Thyroid gland (tissue), 4 donors: ENCODE measurements around the gene ABCG1. TPM values are rescaled to one million over a fixed set of nuclear protein-coding genes. Genes with fewer than 3 reads are reported as not detected.

Experiments
- DNase-seq, 2 donors: peaks; one replicate each; pipeline ENCODE4 v3.0.0-alpha.2; 2019
- H3K27ac ChIP-seq, 3 donors: fragments of 200-600 bp; sonication (generic); 1 replicate in 2 of 3; 2 replicates in 1 of 3; pipeline ENCODE4 v1.5.1; 2016 to 2019; ENCODE audit warnings: mild to moderate bottlenecking in 1 of 3, moderate library complexity in 1 of 3
- H3K27me3 ChIP-seq: fragments of 200-600 bp; sonication (generic); one replicate; pipeline ENCODE4 v1.5.1; 2019
- H3K36me3 ChIP-seq, 2 donors: fragments of 200-600 bp; sonication (generic); one replicate each; pipeline ENCODE4 v1.5.1; 2016 to 2019
- H3K4me1 ChIP-seq, 2 donors: fragments of 200-600 bp; sonication (generic); one replicate each; pipeline ENCODE4 v1.5.1; 2017 to 2019
- H3K4me3 ChIP-seq, 3 donors: fragments of 200-600 bp; sonication (generic); replicated peaks in 1 of 3; 1 replicate in 2 of 3; 2 replicates in 1 of 3; pipeline ENCODE4 v1.5.1; 2016; ENCODE audit warnings: mild to moderate bottlenecking in 1 of 3
- H3K9me3 ChIP-seq: fragments of 200-600 bp; sonication (generic); one replicate; pipeline ENCODE4 v1.5.1; 2017
- POLR2A ChIP-seq, 2 donors: fragments of 450-650 bp; IDR thresholded peaks; one replicate each; pipeline ENCODE4 v1.6.1; 2017; ENCODE audit warnings: antibody characterized with exemption in 2 of 2, mild to moderate bottlenecking in 2 of 2, moderate library complexity in 1 of 2
- WGBS, 2 donors: methylation state at CpG; one replicate each; pipeline ENCODE4 v1.1.5; 2017; 5-methylcytosine and 5-hydroxymethylcytosine counted together
- intact Hi-C: fragments of 100-400 bp; cut with DNase I; formaldehyde crosslinking; loops from one replicate; pipeline ENCODE4 v1.15.1; 2023
- total RNA-seq, 4 donors: library from RNA; depleted of rRNA; stranded (reverse); fragments of >200 nt; gene quantifications; one replicate each; pipeline ENCODE4 v1.2.3, GENCODE V29; 2016
- TF ChIP-seq, protein P1 (sequence below), 6 experiments: fragments of 200-600 bp in 3 of 6; fragments of 450-650 bp in 3 of 6; sonication (generic) in 3 of 6; IDR thresholded peaks; one replicate each; pipeline ENCODE4 v1.5.1; 2016 to 2019; ENCODE audit warnings: antibody characterized with exemption in 6 of 6, mild to moderate bottlenecking in 2 of 6, inconsistent platforms in 1 of 6, moderate library complexity in 1 of 6

ABCG1 gene
- total RNA-seq, 4 donors from 2014 or later = 13.8 to 34.1 (median 18.9) TPM

DNA sequence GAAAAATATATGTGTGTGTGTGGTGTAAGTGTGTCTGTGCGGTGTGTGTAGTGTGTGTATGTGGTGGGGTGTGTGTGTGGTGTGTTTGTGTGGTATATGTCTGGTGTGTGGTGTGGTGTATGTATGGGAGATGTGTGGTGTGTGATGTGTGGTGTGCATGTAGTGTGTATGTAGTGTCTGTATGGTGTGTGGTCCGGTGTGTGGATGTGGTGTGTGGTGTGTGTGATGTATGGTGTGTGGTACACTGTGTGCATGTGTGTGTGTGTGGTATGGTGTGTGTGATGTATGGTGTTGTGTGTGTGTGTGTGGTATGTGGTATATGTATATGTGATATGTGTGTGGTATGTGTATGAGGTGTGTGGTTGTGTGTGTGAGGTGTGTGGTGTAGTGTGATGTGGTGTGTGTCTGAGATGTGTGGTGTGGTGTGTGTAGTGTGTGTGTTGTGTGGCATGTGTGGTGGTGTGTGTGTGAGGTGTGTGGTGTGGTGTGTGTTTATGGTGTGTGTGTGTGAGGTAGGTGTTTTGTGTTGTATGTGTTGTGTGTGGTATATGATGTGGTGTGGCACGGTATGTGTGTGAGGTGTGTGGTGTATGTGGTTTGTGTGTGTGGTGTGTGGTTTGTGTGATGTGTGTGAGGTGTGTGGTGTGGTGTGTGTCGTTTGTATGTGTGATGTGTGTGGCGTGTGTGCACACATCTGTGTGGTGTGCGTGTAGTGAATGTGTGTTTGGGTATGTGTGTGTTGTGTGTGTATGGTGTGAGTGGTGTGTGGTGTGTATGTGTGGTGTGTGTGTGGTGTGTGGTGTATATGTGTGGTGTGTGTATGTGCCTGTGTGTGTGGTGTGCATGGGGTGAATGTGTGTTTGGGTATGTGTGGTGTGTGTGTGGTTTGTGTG lies 35.3 kb upstream of the ABCG1 start:
- no peak for TF ChIP-seq POLR2A (IDR thresholded peaks at IDR 0.05)
- TF ChIP-seq, protein P1, sequence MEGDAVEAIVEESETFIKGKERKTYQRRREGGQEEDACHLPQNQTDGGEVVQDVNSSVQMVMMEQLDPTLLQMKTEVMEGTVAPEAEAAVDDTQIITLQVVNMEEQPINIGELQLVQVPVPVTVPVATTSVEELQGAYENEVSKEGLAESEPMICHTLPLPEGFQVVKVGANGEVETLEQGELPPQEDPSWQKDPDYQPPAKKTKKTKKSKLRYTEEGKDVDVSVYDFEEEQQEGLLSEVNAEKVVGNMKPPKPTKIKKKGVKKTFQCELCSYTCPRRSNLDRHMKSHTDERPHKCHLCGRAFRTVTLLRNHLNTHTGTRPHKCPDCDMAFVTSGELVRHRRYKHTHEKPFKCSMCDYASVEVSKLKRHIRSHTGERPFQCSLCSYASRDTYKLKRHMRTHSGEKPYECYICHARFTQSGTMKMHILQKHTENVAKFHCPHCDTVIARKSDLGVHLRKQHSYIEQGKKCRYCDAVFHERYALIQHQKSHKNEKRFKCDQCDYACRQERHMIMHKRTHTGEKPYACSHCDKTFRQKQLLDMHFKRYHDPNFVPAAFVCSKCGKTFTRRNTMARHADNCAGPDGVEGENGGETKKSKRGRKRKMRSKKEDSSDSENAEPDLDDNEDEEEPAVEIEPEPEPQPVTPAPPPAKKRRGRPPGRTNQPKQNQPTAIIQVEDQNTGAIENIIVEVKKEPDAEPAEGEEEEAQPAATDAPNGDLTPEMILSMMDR (IDR thresholded peaks at IDR 0.05) = no peak
- no peaks in the 10 kb centered on the region for H3K27me3 ChIP-seq
- H3K9me3 ChIP-seq = no peaks in the 10 kb centered on the region
- 88 to 93% methylated on average over 6 of the region's 6 CpGs for WGBS, 2 donors
- H3K4me1 ChIP-seq = peaks cover 0 to 8% of the 10 kb centered on the region in 2 donors
- no peak overlapping the region for H3K27ac ChIP-seq
- no peak overlapping the region for H3K4me3 ChIP-seq
- no peak for DNase-seq
- intact Hi-C loops = no loop called here
- no peaks in the 10 kb centered on the region for H3K36me3 ChIP-seq

DNA sequence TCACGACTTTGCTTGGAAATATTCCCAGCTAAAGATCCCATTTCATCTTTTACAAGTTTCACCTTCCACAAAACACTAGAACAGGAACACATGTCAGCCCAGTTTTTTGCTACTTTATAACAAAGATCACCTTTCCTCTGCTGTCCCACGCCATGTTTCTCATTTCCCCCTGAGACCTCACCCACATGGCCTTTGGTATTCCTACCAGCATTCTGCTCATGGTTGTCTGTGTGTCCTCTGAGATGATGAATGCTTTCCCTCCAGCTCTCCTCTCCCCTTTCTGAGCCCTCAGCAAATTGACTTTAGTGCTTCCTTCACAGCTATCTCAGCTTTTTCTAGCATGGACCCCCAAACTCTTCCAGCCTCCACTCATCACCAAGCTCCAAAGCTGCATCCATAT lies 32.3 kb upstream of the ABCG1 start:
- H3K9me3 ChIP-seq = no peaks in the 10 kb centered on the region
- H3K4me1 ChIP-seq = peaks cover 0 to 10% of the 10 kb centered on the region in 2 donors
- no peak for DNase-seq
- intact Hi-C loops = no loop called here
- 57 to 61% methylated on average over 2 of the region's 2 CpGs for WGBS, 2 donors
- H3K4me3 ChIP-seq = no peak overlapping the region
- H3K27me3 ChIP-seq = no peaks in the 10 kb centered on the region
- H3K36me3 ChIP-seq = no peaks in the 10 kb centered on the region
- TF ChIP-seq POLR2A (IDR thresholded peaks at IDR 0.05) = no peak
- TF ChIP-seq, protein P1 (IDR thresholded peaks at IDR 0.05) = no peak
- no peak overlapping the region for H3K27ac ChIP-seq

DNA sequence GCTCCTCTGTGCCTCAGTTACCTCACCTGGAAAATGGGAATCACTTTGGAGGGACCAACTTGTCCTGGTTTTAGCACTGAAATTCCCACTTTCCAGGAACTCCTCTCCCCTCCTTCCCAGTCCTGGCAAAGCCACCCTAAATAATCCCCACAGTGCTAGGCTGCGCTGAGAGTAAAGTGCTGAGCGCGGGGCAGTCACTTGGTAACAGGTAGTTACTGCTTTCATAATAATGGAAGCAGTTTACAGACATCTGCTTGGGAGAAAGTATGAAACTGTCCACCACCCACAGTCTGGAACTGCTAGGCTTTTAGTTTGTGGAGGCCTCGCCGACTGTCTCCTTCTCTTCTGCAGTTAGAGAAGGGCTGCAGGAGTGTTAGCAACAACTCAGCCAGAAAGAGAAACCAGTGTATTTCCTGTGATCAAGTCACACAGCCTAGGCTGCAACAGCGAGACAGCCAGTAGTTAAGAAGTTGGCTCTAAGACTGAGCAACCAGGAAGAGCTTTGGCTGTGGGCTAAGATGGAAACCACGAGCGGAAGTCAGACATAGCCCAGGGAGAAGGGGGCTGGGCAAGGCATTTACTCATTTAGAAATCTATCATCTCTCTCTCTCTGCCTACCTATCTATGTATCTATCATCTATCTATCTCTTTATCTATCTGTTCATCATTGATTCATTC lies 30.8 kb upstream of the ABCG1 start:
- no peaks in the 10 kb centered on the region for H3K36me3 ChIP-seq
- H3K27ac ChIP-seq = peak overlapping the region in 2 of 3 donors; percentile 3 to 10
- no peaks in the 10 kb centered on the region for H3K9me3 ChIP-seq
- WGBS, 2 donors = 69 to 75% methylated on average over 8 of the region's 8 CpGs
- no peaks in the 10 kb centered on the region for H3K27me3 ChIP-seq
- peaks cover 0 to 10% of the 10 kb centered on the region in 2 donors for H3K4me1 ChIP-seq
- intact Hi-C loops = no loop called here
- DNase-seq = peak in 1 of 2 donors; percentile 11
- TF ChIP-seq, protein P1 (IDR thresholded peaks at IDR 0.05) = no peak
- no peak for TF ChIP-seq POLR2A (IDR thresholded peaks at IDR 0.05)
- H3K4me3 ChIP-seq = no peak overlapping the region

DNA sequence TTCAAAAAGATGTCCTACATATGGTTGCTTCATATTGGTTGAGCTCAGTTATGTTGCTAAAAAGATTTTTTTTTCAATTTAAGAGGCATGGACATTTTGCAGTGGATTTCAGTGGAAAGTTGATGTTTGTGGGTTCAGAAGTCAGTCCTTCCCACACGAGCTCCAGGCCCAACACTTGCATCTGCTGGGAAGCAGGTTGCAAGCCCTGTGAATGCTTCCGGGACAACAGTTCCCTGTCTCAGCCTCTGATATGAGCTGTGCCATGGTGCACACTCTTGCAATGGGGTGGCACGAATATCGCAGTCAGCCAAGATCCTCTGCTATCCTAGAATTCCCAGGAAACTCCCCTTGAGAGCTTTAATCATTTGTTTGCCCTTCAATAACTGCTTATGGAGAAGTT lies 30.3 kb upstream of the ABCG1 start:
- TF ChIP-seq, protein P1 (IDR thresholded peaks at IDR 0.05) = no peak
- TF ChIP-seq POLR2A (IDR thresholded peaks at IDR 0.05) = no peak
- Histone ChIP-seq H3K4me1 (peaks cover 0 to 10% of the 10 kb centered on the region in 2 donors), H3K9me3 (no peaks in the 10 kb centered on the region), H3K27ac (no peak overlapping the region), H3K27me3 (no peaks in the 10 kb centered on the region), H3K36me3 (no peaks in the 10 kb centered on the region), H3K4me3 (no peak overlapping the region)
- intact Hi-C loops = no loop called here
- WGBS, 2 donors = 80 to 92% methylated on average over 4 of the region's 4 CpGs
- DNase-seq = no peak

DNA sequence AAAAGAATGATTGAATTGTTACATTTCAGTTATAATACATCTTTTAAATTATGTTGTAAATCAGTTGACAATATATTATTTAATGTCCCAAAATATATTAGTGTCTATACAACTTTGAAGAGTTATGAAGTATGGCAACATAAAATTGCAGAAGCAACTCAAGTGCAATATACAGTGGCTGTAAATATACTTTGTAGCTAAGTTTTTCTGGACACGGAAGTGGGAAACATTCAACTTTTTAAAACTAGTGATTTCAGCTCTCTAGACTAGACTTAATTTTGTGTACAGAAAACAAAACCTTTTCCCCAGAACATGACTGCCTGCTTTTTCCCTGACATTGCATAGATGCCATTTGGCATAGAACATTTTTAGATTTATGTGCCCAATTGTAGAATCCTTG lies 29.5 kb upstream of the ABCG1 start:
- Histone ChIP-seq H3K27me3 (no peaks in the 10 kb centered on the region), H3K9me3 (no peaks in the 10 kb centered on the region), H3K4me3 (no peak overlapping the region), H3K36me3 (no peaks in the 10 kb centered on the region), H3K27ac (no peak overlapping the region), H3K4me1 (peaks cover 0 to 10% of the 10 kb centered on the region in 2 donors)
- intact Hi-C loops = no loop called here
- TF ChIP-seq, protein P1 (IDR thresholded peaks at IDR 0.05) = no peak
- no peak for TF ChIP-seq POLR2A (IDR thresholded peaks at IDR 0.05)
- DNase-seq = no peak
- WGBS, 2 donors = 88 to 97% methylated on average over 1 of the region's 1 CpG
